Activated T-cell treated with anti-CD3 and anti-CD28 coated beads, Interleukin-2, amount 50 U/mL, for 48 hours (primary cell): ENCODE data around the gene CAPZA2.
"Not testable (repeated sequence)": the region's sequence is repeated elsewhere in the genome, so short reads cannot be mapped to it uniquely, and the experiment has no call there.

ENCODE experiments used
- DNase-seq, 2 experiments: peaks; one replicate each; pipeline ENCODE4 v3.0.0-alpha.2; 2020

Gene CAPZA2

GRCh38 chr7:116862234-116862950 is at the start of gene CAPZA2:
Gene CAPZA2, plus strand, starts transcription at chr7:116862587. Its CDS starts 25 bp downstream, at chr7:116862612.
- DNase-seq: peak; percentile 93 to 96

GRCh38 chr7:116812860-116813259 is 49.5 kb upstream of the CAPZA2 start:
- no peak for DNase-seq

- not testable (repeated sequence) for DNase-seq
Measured at GRCh38 chr7:116813371-116813770, 49.0 kb upstream of the CAPZA2 start.

- no peak for DNase-seq
Measured at GRCh38 chr7:116815041-116815440, 47.3 kb upstream of the CAPZA2 start.

- DNase-seq: no peak
Measured at GRCh38 chr7:116820149-116820548, 42.2 kb upstream of the CAPZA2 start.

- DNase-seq: not testable (repeated sequence)
Measured at GRCh38 chr7:116821647-116822046, 40.7 kb upstream of the CAPZA2 start.

GRCh38 chr7:116824449-116824848 is 37.9 kb upstream of the CAPZA2 start:
- no peak for DNase-seq

- no peak for DNase-seq
Measured at GRCh38 chr7:116828281-116828680, 34.1 kb upstream of the CAPZA2 start.

- DNase-seq: no peak
Measured at GRCh38 chr7:116829041-116829440, 33.3 kb upstream of the CAPZA2 start.

- DNase-seq: no peak
Measured at GRCh38 chr7:116829493-116829892, 32.9 kb upstream of the CAPZA2 start.

GRCh38 chr7:116832692-116833091 is 29.7 kb upstream of the CAPZA2 start:
- DNase-seq: no peak

GRCh38 chr7:116834815-116835504 is 27.4 kb upstream of the CAPZA2 start:
- DNase-seq: no peak

- no peak for DNase-seq
Measured at GRCh38 chr7:116836048-116836447, 26.3 kb upstream of the CAPZA2 start.

- no peak for DNase-seq
Measured at GRCh38 chr7:116836911-116837310, 25.5 kb upstream of the CAPZA2 start.

- DNase-seq: no peak
Measured at GRCh38 chr7:116837586-116837985, 24.8 kb upstream of the CAPZA2 start.

GRCh38 chr7:116840256-116840655 is 22.1 kb upstream of the CAPZA2 start:
- no peak for DNase-seq

GRCh38 chr7:116842371-116842770 is 20.0 kb upstream of the CAPZA2 start:
- no peak for DNase-seq

- no peak for DNase-seq
Measured at GRCh38 chr7:116843378-116843777, 19.0 kb upstream of the CAPZA2 start.

GRCh38 chr7:116851175-116851574 is 11.2 kb upstream of the CAPZA2 start:
- no peak for DNase-seq

GRCh38 chr7:116851671-116852070 is 10.7 kb upstream of the CAPZA2 start:
- no peak for DNase-seq

- no peak for DNase-seq
Measured at GRCh38 chr7:116854132-116854531, 8.3 kb upstream of the CAPZA2 start.

- DNase-seq: no peak
Measured at GRCh38 chr7:116857052-116857451, 5.3 kb upstream of the CAPZA2 start.

GRCh38 chr7:116859323-116859722 is 3.1 kb upstream of the CAPZA2 start:
- no peak for DNase-seq

- DNase-seq: no peak
Measured at GRCh38 chr7:116861717-116862116, 670 bp upstream of the CAPZA2 start.
